ENCODE results near the gene HOXC6.

HOXC6 gene

DNA sequence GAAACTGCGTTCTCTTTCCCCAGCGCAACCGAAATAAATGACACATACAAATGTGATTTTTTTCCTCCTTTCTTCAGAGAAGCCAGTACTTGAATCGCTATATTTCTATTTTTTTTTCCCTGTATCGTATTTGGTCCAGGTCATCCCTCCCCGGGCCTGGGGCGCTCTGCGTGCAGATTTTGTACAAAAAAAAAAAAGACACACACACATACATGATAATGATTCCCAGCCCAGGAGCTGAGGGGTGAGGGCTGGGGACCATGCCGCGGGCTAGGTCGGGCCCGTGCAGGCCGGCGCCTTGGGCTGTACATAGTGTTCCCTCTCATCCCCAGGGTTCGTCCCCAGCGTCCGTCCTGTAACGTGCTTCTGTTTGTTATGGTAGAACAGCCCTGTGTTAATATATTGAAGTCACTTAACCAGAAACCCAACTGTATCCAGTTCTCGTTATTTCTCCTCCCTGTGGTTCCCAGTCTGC, 25.3 kb upstream of the HOXC6 start:
- DNase-seq: no peak

GRCh38 chr12:54003625-54004024, 24.6 kb upstream of the HOXC6 start:
- no peak for DNase-seq

DNA sequence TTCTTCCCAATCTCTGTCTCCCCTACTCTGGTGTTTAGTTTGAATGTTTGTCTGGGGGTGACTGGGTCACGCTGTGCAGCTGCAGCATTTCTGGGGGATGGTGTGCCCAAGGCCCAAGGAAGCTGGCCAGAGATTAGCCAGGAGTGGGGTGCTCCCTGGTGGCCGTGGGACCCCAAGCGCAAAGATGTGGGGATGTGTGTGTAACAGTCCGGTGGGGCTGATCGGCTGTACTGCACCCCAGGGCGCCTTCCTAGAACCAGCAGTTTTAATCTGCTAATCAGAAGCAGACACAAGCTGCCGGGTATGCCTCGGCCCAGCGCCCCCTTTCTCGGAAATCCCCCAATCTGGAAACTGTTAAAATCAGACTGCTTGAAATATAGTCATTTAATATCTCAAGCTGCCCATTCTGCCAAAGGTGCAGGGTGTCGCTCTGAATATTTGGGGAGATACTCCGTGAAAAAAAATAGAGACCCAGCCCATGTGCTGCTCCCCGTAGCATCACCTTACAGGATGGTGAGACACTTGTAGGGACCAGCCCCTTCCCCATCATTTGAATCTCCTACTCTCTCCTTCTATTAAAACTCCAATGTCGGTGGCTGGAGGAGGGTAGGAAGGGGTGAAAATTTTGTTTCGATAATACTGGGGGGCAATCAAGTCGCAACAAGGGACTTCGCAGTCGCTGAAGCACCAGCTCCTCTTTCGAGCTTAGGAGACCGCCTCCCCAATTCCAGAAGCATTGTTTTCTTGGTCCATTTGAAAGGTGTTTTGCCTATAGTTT, 24.0 kb upstream of the HOXC6 start:
- DNase-seq: no peak

GRCh38 chr12:54004841-54005530, 23.3 kb upstream of the HOXC6 start:
- no peak for DNase-seq

- no peak for DNase-seq
Observed at GRCh38 chr12:54005531-54005852, 22.7 kb upstream of the HOXC6 start.

GRCh38 chr12:54005853-54006558, 22.2 kb upstream of the HOXC6 start:
- peak; percentile 84 for DNase-seq

DNA sequence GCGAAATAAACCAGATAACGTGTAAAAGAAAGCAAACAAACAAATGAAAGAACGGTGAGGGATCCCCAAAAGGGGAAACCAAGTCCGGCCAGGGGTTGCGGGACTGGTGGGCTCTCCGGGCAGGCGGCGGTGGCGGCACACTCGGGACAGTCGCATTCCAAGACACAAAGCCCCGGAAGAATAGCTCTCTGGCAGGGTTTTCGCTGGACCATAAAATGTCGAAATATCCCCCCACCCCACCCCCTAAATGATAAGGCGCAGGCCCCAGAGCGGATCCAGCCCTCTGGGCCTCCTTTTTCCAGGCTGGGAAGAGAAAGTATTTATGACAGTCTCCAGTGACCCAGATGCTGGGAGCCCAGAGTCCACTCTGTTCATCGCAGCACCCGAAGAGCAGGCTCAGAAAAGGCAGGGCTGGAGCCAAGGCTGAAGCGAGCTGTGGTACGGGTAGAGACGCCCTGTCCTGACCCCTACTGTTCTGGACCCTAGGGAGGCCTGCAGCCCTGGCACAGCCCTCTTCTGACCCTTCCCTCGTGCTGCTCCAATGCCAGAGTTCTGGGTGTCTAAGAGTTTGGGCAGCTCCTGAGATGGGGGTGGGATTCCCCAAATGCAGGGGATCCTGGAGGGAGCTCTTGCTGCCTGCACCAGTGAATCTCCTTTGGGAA, 21.6 kb upstream of the HOXC6 start:
- DNase-seq: no peak

DNA sequence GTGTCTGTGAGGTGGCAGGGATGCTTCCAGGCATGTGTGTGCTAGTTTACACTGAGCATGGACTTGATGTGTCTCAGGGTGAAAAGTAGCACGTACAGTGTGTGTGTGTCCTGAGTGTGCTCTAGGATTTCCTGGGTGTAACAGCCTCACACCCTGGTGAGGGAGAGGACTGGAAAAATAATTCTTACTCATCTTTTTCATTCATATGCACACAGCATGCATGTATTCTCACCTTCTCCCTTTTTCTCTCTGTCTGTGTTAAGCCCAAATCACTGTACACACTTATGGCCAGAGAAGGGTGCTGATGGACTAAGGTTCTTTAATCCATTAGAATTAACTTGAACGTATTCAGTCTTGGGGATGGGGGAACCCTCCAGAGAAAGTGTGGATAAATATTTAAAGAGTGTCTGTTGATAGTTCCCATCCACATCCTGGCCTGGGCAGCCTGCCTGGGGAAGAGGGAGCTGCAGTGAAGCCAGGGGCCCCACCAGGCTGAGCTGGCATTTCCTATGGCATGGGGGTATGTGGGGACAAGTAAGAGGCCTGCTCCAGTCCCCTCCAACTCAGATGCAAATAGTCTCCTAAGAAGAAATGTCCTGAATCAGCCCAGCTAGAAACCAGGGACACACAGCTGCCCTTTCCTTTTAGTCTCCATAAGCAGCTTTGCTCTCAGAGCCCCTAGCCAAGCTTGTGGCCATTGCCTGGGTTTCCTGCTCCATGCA, 20.5 kb upstream of the HOXC6 start:
- DNase-seq: no peak

DNA sequence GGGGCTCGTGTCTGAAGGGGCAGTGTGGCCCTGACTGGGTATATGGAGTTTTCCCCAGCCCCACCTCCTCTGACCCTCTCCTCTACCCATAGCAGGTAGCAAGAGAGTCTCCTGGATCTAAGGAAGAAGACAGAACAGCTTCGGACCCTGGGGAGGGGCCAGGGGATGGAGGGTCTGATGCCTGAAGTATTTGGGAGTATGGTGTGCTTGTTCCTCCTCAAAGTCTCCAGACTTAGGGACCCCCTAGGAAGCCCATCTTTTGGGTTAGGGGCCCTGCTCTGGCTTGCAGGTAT, 20.0 kb upstream of the HOXC6 start:
- no peak for DNase-seq

DNA sequence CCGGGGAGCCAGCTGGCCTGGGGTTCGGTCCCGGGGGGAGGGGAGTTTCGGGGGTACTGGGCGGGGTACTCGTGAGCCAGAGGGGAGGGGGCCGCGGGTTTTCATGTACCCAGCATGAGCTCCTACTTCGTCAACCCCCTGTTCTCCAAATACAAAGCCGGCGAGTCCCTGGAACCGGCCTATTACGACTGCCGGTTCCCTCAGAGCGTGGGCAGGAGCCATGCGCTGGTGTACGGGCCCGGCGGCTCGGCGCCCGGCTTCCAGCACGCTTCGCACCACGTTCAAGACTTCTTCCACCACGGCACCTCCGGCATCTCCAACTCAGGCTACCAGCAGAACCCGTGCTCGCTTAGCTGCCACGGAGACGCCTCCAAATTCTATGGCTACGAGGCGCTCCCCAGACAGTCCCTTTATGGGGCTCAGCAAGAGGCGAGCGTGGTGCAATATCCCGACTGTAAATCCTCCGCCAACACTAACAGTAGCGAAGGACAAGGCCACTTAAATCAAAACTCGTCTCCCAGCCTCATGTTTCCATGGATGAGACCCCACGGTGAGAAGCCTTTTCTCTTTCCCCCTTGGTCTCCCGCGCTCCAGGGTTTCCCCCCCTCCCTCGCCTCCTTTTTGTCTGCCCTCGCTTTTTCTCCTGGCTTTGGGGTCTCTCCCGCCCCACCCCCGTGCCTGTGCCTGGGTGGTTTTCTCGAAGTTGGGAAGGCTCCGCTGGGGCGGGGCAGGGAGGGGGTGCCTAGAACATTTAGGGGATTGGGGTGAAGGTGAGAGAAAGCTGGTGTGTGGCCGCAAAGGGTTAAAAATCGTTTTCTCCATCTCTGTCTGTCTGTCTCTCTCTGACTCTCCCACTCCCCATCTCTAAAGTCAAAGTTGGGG, 18.8 kb upstream of the HOXC6 start:
- no peak for DNase-seq

- DNase-seq: no peak
Observed at GRCh38 chr12:54010053-54010971, 17.9 kb upstream of the HOXC6 start.

- DNase-seq: no peak
Observed at GRCh38 chr12:54010972-54011664, 17.1 kb upstream of the HOXC6 start.

DNA sequence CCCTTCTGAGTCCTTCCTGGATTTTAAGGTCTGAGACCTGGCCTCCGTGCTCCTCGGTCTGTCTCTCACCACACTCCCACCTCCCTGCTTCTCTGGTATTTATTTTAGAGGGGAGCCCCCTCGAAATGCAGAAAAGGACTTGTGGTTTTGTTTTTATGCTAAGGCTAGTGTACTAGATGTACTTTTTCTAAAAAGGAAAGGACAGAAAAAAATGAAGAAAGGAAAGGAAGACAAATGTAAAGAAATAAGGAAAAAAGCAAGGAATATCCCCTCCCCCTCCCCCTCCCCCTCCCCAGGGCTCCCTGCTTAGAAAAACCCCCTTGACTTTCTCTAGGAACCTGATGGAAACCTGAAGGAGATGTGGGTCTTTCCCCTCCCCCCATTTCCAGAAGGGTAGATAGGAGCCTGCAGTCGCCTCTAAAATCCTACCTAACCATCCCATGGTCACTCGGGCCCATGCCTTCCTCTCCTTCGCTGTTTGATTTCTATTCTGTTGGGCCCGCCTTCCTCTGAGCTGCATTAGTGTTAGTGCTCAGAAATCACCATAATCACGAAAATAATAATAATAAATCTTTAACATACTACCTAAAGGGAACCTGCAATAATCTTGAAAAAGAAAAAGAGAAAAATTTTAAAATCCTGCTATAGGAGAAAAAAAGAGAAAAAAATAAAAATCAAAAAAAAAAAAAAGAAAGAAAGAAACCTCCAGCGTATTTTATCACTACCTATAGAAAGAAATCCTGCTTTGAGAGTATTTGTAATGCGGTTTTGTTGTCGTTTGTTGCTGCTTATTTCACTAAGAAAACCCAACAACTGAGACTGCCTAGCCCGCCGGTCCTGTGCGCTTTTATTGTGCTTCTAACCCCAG, 16.3 kb upstream of the HOXC6 start:
- no peak for DNase-seq

DNA sequence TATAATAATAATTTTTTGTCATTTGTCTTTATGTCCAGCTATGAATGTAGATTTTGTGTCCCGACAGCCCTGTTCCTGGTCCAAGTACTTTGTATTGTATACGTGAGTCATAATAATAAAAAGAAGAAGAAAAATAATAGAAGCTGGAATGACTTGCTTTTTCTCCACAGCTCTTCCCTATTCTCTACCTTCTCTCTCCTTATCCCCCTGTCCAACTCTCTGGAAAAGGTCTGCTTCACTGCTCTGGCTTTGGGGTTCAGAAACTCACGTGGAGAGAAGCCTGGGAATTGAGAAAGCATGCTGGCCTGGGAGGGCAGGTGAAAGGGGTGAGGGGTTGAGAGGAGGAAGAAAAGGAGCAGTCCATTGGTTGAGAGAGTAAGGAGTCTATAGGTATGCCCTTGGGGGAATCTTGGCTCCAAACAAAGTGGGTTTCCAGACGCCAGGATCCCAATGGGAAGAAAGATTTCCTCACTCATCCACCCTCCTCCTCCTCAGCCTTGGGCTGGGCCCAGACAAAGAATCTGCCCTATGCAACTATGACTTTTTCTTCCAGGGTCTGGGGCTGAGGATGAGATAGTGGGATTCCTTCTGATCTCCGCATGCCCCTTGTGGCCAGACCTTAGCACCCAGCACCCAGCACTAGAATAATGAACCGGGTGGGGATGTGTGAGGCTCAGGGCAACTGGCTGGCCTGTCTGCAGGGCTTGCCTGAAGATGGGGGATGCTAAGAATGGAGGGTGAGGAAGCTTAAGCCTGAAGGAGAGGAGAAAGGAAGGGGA, 15.4 kb upstream of the HOXC6 start:
- DNase-seq: no peak

DNA sequence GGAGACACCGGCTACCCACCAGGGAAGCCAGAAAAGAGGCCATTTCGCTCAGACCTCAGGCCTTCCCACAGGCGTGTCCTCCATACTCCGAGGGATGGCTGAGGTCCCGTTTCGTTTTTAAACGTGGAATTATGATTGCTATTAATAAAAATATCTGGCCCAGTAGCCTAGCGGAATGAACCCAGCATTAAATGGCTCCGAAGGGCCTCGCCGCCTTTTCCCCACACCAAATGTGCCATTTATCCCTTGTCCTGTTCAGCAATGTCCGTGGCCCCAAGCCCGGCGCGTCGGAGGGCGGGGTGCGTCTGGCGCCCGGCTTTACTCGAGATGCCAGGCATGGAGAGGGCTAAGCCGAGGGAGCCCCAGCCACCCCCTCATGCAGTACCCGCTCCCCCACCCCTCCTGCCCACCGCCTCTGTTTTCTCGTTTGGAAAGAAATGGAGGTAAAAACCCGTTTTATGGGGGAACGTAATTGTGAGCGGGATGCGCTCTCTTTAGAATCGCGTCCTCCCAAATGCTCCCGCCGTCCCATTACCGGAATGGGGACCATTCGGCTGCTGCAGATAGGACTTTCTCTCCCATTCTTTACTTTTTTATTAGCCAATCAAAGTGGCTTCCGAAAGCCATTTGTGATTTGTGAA, 13.7 kb upstream of the HOXC6 start:
- DNase-seq: no peak

- no peak for DNase-seq
Observed at GRCh38 chr12:54015018-54015931, 13.0 kb upstream of the HOXC6 start.

GRCh38 chr12:54016051-54016450, 12.2 kb upstream of the HOXC6 start:
- no peak for DNase-seq
